H1 (cell line): ENCODE data around the gene SMURF2. TPM values are rescaled to one million over a fixed set of nuclear protein-coding genes. Genes with fewer than 3 reads are reported as not detected.

Source experiments
- CTCF ChIA-PET: fragments of 300-600 bp; sonication (Branson Sonifier 250); formaldehyde crosslinking; loops from one replicate; lab custom pipeline; 2021; ENCODE audit not compliant: partially characterized antibody; lab: Charles Lee
- POLR2A ChIA-PET: fragments of 300-600 bp; sonication (Branson Sonifier 250); formaldehyde crosslinking; loops from one replicate; lab custom pipeline; 2021; ENCODE audit warnings: inconsistent platforms; ENCODE audit not compliant: partially characterized antibody; lab: Charles Lee
- DNase-seq, 2 experiments: peaks; one replicate each; pipeline versions ENCODE4 v3.0.0 to v3.0.0-alpha.2; 2010 to 2022; ENCODE audit warnings: low spot score in 2 of 2, low read depth in 1 of 2, mixed read lengths in 1 of 2
- FAIRE-seq: peaks from 2 replicates; lab custom pipeline; 2011; peaks lifted over from hg19 to GRCh38; lab: Jason Lieb, UNC
- H2AFZ ChIP-seq: 2 replicates; pipeline ENCODE4 v1.8.1; 2012; ENCODE audit warnings: low read length, inconsistent platforms
- H2AK5ac ChIP-seq: 2 replicates; pipeline ENCODE4 v1.6.1; 2013; ENCODE audit warnings: low read depth, low read length
- H2BK120ac ChIP-seq: replicated peaks from 2 replicates; pipeline ENCODE3; 2013; ENCODE audit warnings: low read depth, low read length, inconsistent platforms
- H2BK12ac ChIP-seq: 2 replicates; pipeline ENCODE4 v1.6.1; 2013; ENCODE audit warnings: low read depth, low read length
- H2BK15ac ChIP-seq: 2 replicates; pipeline ENCODE4 v1.6.1; 2013; ENCODE audit warnings: low read length
- H2BK20ac ChIP-seq: 2 replicates; pipeline ENCODE4 v1.6.1; 2013; ENCODE audit warnings: low read length
- H2BK5ac ChIP-seq: 2 replicates; pipeline ENCODE4 v1.6.1; 2013; ENCODE audit warnings: low read depth, low read length
- H3K14ac ChIP-seq: 2 replicates; pipeline ENCODE4 v1.6.1; 2013; ENCODE audit warnings: inconsistent platforms; ENCODE audit not compliant: insufficient read length
- H3K18ac ChIP-seq: 2 replicates; pipeline ENCODE4 v1.6.1; 2013; ENCODE audit warnings: low read length; ENCODE audit errors: extremely low read depth
- H3K23ac ChIP-seq: 2 replicates; pipeline ENCODE4 v1.6.1; 2013; ENCODE audit warnings: inconsistent platforms; ENCODE audit not compliant: insufficient read length
- H3K23me2 ChIP-seq: 2 replicates; pipeline ENCODE4 v1.6.1; 2013; ENCODE audit warnings: low read depth, low read length
- H3K27ac ChIP-seq: 2 replicates; pipeline ENCODE4 v1.6.1; 2011; ENCODE audit warnings: low read depth, low read length, inconsistent platforms
- H3K27me3 ChIP-seq, 4 experiments: replicated peaks in 1 of 4; 1 replicate in 1 of 4; 2 replicates in 3 of 4; pipeline versions ENCODE4 v1.6.1 to v1.8.1; 2011 to 2013; ENCODE audit warnings: low read length in 3 of 4, mild to moderate bottlenecking in 3 of 4, inconsistent platforms in 2 of 4, mixed read lengths in 2 of 4, moderate library complexity in 1 of 4; ENCODE audit not compliant: control insufficient read depth in 3 of 4, insufficient read depth in 3 of 4; ENCODE audit errors: extremely low read depth in 1 of 4
- H3K36me3 ChIP-seq, 4 experiments: 2 replicates each; pipeline versions ENCODE4 v1.6.1 to v1.8.1; 2011 to 2013; ENCODE audit warnings: mild to moderate bottlenecking in 4 of 4, low read length in 3 of 4, moderate library complexity in 2 of 4, control low read depth in 1 of 4, inconsistent platforms in 1 of 4; ENCODE audit not compliant: insufficient read depth in 4 of 4, control insufficient read depth in 2 of 4
- H3K4ac ChIP-seq: replicated peaks from 2 replicates; pipeline ENCODE3; 2013; ENCODE audit warnings: low read length, low read depth, mixed read lengths, inconsistent platforms; ENCODE audit not compliant: insufficient read length
- H3K4me1 ChIP-seq, 4 experiments: replicated peaks in 1 of 4; 1 replicate in 1 of 4; 2 replicates in 3 of 4; pipeline versions ENCODE4 v1.6.1 to v1.8.1; 2011 to 2013; ENCODE audit warnings: low read length in 3 of 4, inconsistent platforms in 2 of 4, mixed read lengths in 1 of 4; ENCODE audit not compliant: insufficient read depth in 4 of 4, control insufficient read depth in 3 of 4
- H3K4me2 ChIP-seq, 2 experiments: 2 replicates each; pipeline versions ENCODE4 v1.6.1 to v1.8.1; 2011 to 2013; ENCODE audit warnings: low read depth in 2 of 2, low read length in 2 of 2, control low read depth in 1 of 2, inconsistent platforms in 1 of 2, mild to moderate bottlenecking in 1 of 2; ENCODE audit not compliant: insufficient read depth in 1 of 2
- H3K4me3 ChIP-seq, 4 experiments: fragments of 200-600, 300-600 bp in 1 of 4; sonication (generic), shearing (Covaris generic), sonication (Bioruptor Twin) in 1 of 4; 2 replicates each; pipeline versions ENCODE4 v1.5.1 to v1.8.1; 2011 to 2016; ENCODE audit warnings: low read length in 4 of 4, low read depth in 3 of 4, control low read depth in 2 of 4, inconsistent platforms in 2 of 4, mild to moderate bottlenecking in 2 of 4, mixed read lengths in 1 of 4, moderate library complexity in 1 of 4; ENCODE audit not compliant: insufficient read depth in 2 of 4; ENCODE audit errors: extremely low read depth in 1 of 4
- H3K56ac ChIP-seq: replicated peaks from 2 replicates; pipeline ENCODE3; 2013; ENCODE audit warnings: low read depth, mild to moderate bottlenecking, mixed read lengths, low read length, inconsistent platforms; ENCODE audit not compliant: insufficient read length
- H3K79me1 ChIP-seq: 2 replicates; pipeline ENCODE4 v1.6.1; 2013; ENCODE audit warnings: low read depth, low read length, control low read depth
- H3K79me2 ChIP-seq, 2 experiments: 2 replicates each; pipeline versions ENCODE4 v1.6.1 to v1.8.1; 2012 to 2013; ENCODE audit warnings: low read length in 2 of 2, mild to moderate bottlenecking in 2 of 2, inconsistent platforms in 1 of 2; ENCODE audit not compliant: insufficient read depth in 2 of 2, control insufficient read depth in 1 of 2
- H3K9ac ChIP-seq, 4 experiments: replicated peaks in 1 of 4; 1 replicate in 1 of 4; 2 replicates in 3 of 4; pipeline versions ENCODE4 v1.6.1 to v1.8.1; 2011 to 2013; ENCODE audit warnings: low read depth in 3 of 4, low read length in 3 of 4, control low read depth in 2 of 4, mild to moderate bottlenecking in 2 of 4, moderate library complexity in 2 of 4, inconsistent platforms in 1 of 4; ENCODE audit errors: extremely low read depth in 1 of 4
- H3K9me3 ChIP-seq, 2 experiments: 2 replicates each; pipeline versions ENCODE4 v1.6.1 to v1.8.1; 2012 to 2013; ENCODE audit warnings: mild to moderate bottlenecking in 2 of 2, moderate library complexity in 2 of 2, control low read depth in 1 of 2, inconsistent platforms in 1 of 2, low read depth in 1 of 2, low read length in 1 of 2, mixed read lengths in 1 of 2; ENCODE audit not compliant: insufficient read depth in 2 of 2
- H4K20me1 ChIP-seq, 2 experiments: replicated peaks in 1 of 2; 2 replicates each; pipeline versions ENCODE3 to v1.8.1; 2011 to 2013; ENCODE audit warnings: inconsistent platforms in 2 of 2, low read length in 2 of 2, mild to moderate bottlenecking in 1 of 2; ENCODE audit not compliant: insufficient read depth in 2 of 2, control insufficient read depth in 1 of 2
- H4K5ac ChIP-seq: 2 replicates; pipeline ENCODE4 v1.6.1; 2013; ENCODE audit warnings: low read length, low read depth, mixed read lengths, inconsistent platforms; ENCODE audit not compliant: insufficient read length
- H4K8ac ChIP-seq: 2 replicates; pipeline ENCODE4 v1.8.0; 2013; ENCODE audit warnings: mild to moderate bottlenecking, moderate library complexity, low read length, inconsistent platforms; ENCODE audit not compliant: insufficient read depth; ENCODE audit errors: extremely low read depth
- H4K91ac ChIP-seq: replicated peaks from 2 replicates; pipeline ENCODE3; 2013; ENCODE audit warnings: low read length, mixed read lengths, inconsistent platforms; ENCODE audit not compliant: insufficient read length
- CTBP2 ChIP-seq: IDR thresholded peaks from 2 replicates; pipeline ENCODE4 v1.7.0; 2011; ENCODE audit warnings: borderline replicate concordance, mild to moderate bottlenecking, moderate library complexity, mixed read lengths, low read length; ENCODE audit not compliant: insufficient read depth, insufficient read length
- CTCF ChIP-seq, 3 experiments: IDR thresholded peaks; 1 replicate in 2 of 3; 2 replicates in 1 of 3; pipeline versions ENCODE4 v1.5.1 to v1.6.1; 2011; ENCODE audit warnings: low read length in 3 of 3, mild to moderate bottlenecking in 3 of 3, inconsistent platforms in 2 of 3, low read depth in 1 of 3, moderate library complexity in 1 of 3; ENCODE audit not compliant: insufficient read depth in 1 of 3; ENCODE audit errors: control extremely low read depth in 1 of 3
- JUND ChIP-seq: IDR thresholded peaks from 2 replicates; pipeline ENCODE4 v1.6.1; 2011; ENCODE audit warnings: mild to moderate bottlenecking, improper control_type of control experiment, low read length
- RAD21 ChIP-seq, 2 experiments: IDR thresholded peaks in 1 of 2; conservative IDR thresholded peaks in 1 of 2; 2 replicates each; pipeline ENCODE4 v1.6.1; 2011; ENCODE audit warnings: low read depth in 2 of 2, low read length in 2 of 2, improper control_type of control experiment in 1 of 2, inconsistent platforms in 1 of 2, mild to moderate bottlenecking in 1 of 2, moderate library complexity in 1 of 2
- WGBS, 2 experiments: shearing (Covaris generic) in 1 of 2; methylation state at CpG; one replicate each; pipeline versions ENCODE4 v1.1.6 to v1.1.7; 2013 to 2015; ENCODE audit warnings: low lambda C conversion rate in 2 of 2, mixed read lengths in 2 of 2, inconsistent platforms in 1 of 2, low coverage in 1 of 2, missing lambda C conversion rate in 1 of 2; ENCODE audit not compliant: insufficient replicate concordance in 2 of 2, insufficient coverage in 1 of 2, insufficient read length in 1 of 2; ENCODE audit errors: extremely low coverage in 1 of 2, missing lambda C conversion rate in 1 of 2; 5-methylcytosine and 5-hydroxymethylcytosine counted together
- polyA plus RNA-seq, 7 experiments: library from polyadenylated mRNA; depleted of rRNA in 3 of 7; stranded (reverse) in 5 of 7; unstranded in 2 of 7; fragments of >200 nt in 5 of 7; fragments of 200-250 nt in 2 of 7; gene quantifications; 1 replicate in 5 of 7; 2 replicates in 1 of 7; 4 replicates in 1 of 7; pipeline versions ENCODE4 v1.2.1 to v1.2.3, GENCODE V29; 2011 to 2013; ENCODE audit warnings: missing spikeins in 2 of 7, mixed read lengths in 2 of 7
- total RNA-seq: library from RNA; stranded (reverse); fragmentation: NEBNext Ultra II Directional; extraction: Animal tissue kit (Norgen Biotek cat#: 25700); gene quantifications from 2 replicates; pipeline ENCODE4 v1.2.1, GENCODE V29; 2021

Gene SMURF2
- total and polyA plus RNA-seq, 2 of the 8 experiments (the other 6 are each of a cell fraction or from before 2014, with no cell fraction given) = 7.2 to 29.2 TPM

- Histone ChIP-seq H2BK20ac (no peak overlapping the region), H3K23ac (no peak overlapping the region), H2BK120ac (no peak overlapping the region), H3K23me2 (no peaks in the 10 kb centered on the region), H3K56ac (no peak overlapping the region), H4K91ac (no peak overlapping the region), H3K27ac (no peak overlapping the region), H3K14ac (no peak overlapping the region), H2AFZ (no peak overlapping the region), H2BK15ac (no peak overlapping the region), H3K9ac (no peak overlapping the region), H2AK5ac (no peak overlapping the region), H3K4me2 (no peak overlapping the region), H2BK12ac (no peak overlapping the region), H4K5ac (no peak overlapping the region), H2BK5ac (no peak overlapping the region), H3K27me3 (no peaks in the 10 kb centered on the region), H3K18ac (no peak overlapping the region), H4K20me1 (no peaks in the 10 kb centered on the region), H3K4ac (no peak overlapping the region), H3K36me3 (peaks cover 0 to 22% (median 6%) of the 10 kb centered on the region in 4 experiments; a peak in 5 of 8 replicates), H3K4me1 (no peaks in the 10 kb centered on the region), H3K79me1 (no peaks in the 10 kb centered on the region), H3K4me3 (no peak overlapping the region), H3K79me2 (no peaks in the 10 kb centered on the region), H3K9me3 (no peaks in the 10 kb centered on the region), H4K8ac (no peak overlapping the region)
- FAIRE-seq (no peak), DNase-seq (no peak)
- POLR2A ChIA-PET = interaction anchor here (0.7 to 3.4 kb wide), 2 partner anchors 69 to 167 kb away, joined by 3 to 14 read pairs; partner anchors contain the start of genes CEP95 and DDX5
- 100% methylated on average over 1 of the region's 1 CpG; no CpG with 5 or more reads in 1 of the 2 experiments for WGBS, 2 experiments
- CTCF ChIA-PET = interaction anchor here (0.6 kb wide), 1 partner anchor 77 kb away, joined by 3 read pairs; no protein-coding TSS in a partner anchor
- TF ChIP-seq CTBP2 (no peak), JUND (no peak), CTCF (IDR thresholded peaks at IDR 0.05; ENCODE audit: control extremely low read depth in 1 of 3, insufficient read depth in 1 of 3, low read depth in 1 of 3, low read length in 3 of 3) (no peak), RAD21 (IDR thresholded peaks at IDR 0.05 in 1 of 2, conservative IDR thresholded peaks at IDR 0.05 in 1 of 2; ENCODE audit: low read depth in 2 of 2, low read length in 2 of 2) (no peak)
Observed at GRCh38 chr17:64574646-64575045, 87.5 kb downstream of the SMURF2 start.
